ENCODE measurements around the gene EDARADD. TPM values are rescaled to one million over a fixed set of nuclear protein-coding genes. Genes with fewer than 3 reads are reported as not detected.
A peak's percentile ranks its signal among the peaks of the same experiment; 100 is the strongest.

EDARADD gene
- total RNA-seq, 1 donor from 2014 or later = 17.0 TPM

- Mint-ChIP-seq H3K27ac (no peak overlapping the region), H3K9me3 (peaks cover 8% of the 10 kb centered on the region), H3K4me3 (no peak overlapping the region), H3K36me3 (peaks cover 6% of the 10 kb centered on the region), H3K27me3 (ENCODE audit: low read depth) (peaks cover 5% of the 10 kb centered on the region), H3K4me1 (peaks cover 6% of the 10 kb centered on the region)
- TF ChIP-seq, protein P1, sequence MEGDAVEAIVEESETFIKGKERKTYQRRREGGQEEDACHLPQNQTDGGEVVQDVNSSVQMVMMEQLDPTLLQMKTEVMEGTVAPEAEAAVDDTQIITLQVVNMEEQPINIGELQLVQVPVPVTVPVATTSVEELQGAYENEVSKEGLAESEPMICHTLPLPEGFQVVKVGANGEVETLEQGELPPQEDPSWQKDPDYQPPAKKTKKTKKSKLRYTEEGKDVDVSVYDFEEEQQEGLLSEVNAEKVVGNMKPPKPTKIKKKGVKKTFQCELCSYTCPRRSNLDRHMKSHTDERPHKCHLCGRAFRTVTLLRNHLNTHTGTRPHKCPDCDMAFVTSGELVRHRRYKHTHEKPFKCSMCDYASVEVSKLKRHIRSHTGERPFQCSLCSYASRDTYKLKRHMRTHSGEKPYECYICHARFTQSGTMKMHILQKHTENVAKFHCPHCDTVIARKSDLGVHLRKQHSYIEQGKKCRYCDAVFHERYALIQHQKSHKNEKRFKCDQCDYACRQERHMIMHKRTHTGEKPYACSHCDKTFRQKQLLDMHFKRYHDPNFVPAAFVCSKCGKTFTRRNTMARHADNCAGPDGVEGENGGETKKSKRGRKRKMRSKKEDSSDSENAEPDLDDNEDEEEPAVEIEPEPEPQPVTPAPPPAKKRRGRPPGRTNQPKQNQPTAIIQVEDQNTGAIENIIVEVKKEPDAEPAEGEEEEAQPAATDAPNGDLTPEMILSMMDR (IDR thresholded peaks at IDR 0.05; ENCODE audit: unreplicated experiment) = no peak
- DNase-seq (ENCODE audit: low spot score in 2 of 2, unreplicated experiment in 2 of 2) = no peak
These were observed 5.8 kb upstream of the EDARADD start for GRCh38 chr1:236388332-236388731.

DNA sequence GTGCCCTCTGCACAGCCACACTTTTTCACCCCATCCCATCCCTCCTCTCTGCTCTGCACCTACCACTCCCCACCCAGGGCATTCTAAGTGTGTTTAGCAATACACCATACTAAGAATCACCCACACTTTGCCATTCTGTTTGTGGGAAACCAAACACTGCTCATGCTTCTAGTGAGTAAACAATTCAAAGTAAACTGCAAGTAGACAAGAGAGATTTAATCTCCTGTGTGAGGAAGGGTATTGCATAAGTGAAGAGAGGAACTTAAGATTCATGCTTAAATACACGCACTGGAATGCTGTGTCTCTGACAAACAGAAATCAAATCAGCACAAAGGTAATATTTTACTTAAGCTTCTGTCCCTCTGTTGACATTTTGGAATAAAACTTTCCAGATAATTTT lies 4.8 kb upstream of the EDARADD start:
- no peak overlapping the region for H3K27ac Mint-ChIP-seq
- peaks cover 8% of the 10 kb centered on the region for H3K9me3 Mint-ChIP-seq
- peaks cover 12% of the 10 kb centered on the region for H3K4me1 Mint-ChIP-seq
- DNase-seq (ENCODE audit: low spot score in 2 of 2, unreplicated experiment in 2 of 2) = no peak
- TF ChIP-seq, protein P1 (IDR thresholded peaks at IDR 0.05; ENCODE audit: unreplicated experiment) = no peak
- H3K27me3 Mint-ChIP-seq (ENCODE audit: low read depth) = peaks cover 9% of the 10 kb centered on the region
- peaks cover 6% of the 10 kb centered on the region for H3K36me3 Mint-ChIP-seq
- no peak overlapping the region for H3K4me3 Mint-ChIP-seq

DNA sequence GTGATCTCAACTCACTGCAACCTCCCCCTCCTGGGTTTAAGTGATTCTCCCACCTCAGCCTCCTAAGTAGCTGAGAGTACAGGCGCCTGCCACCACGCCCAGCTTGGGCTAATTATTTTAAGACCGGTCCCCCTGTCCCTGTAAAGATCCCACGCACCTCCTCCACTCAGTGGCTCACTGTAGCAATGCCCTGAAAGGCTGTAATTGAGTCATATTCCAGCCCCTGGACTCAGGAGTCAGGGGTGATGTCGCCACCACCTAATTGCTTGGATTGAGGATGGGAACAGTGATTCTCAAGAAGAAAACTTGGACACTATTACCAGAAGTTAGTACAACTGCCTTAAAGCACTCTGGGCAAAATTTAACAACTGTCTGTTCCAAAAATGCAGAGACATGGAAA lies 3.1 kb upstream of the EDARADD start:
- no peak for DNase-seq (ENCODE audit: low spot score in 2 of 2, unreplicated experiment in 2 of 2)

GRCh38 chr1:236392182-236392581 lies 1.9 kb upstream of the EDARADD start:
- Mint-ChIP-seq H3K9me3 (peaks cover 8% of the 10 kb centered on the region), H3K27ac (no peak overlapping the region), H3K36me3 (peaks cover 6% of the 10 kb centered on the region), H3K4me1 (peaks cover 30% of the 10 kb centered on the region), H3K27me3 (ENCODE audit: low read depth) (peaks cover 15% of the 10 kb centered on the region), H3K4me3 (no peak overlapping the region)
- DNase-seq (ENCODE audit: low spot score in 2 of 2, unreplicated experiment in 2 of 2) = no peak
- TF ChIP-seq, protein P1 (IDR thresholded peaks at IDR 0.05; ENCODE audit: unreplicated experiment) = no peak

More for the DNA sequence above, 3.1 kb upstream of the EDARADD start:
- Mint-ChIP-seq H3K9me3 (peaks cover 8% of the 10 kb centered on the region), H3K4me1 (peaks cover 19% of the 10 kb centered on the region), H3K27me3 (ENCODE audit: low read depth) (peaks cover 11% of the 10 kb centered on the region), H3K4me3 (no peak overlapping the region), H3K36me3 (peaks cover 6% of the 10 kb centered on the region), H3K27ac (no peak overlapping the region)
- TF ChIP-seq, protein P1 (IDR thresholded peaks at IDR 0.05; ENCODE audit: unreplicated experiment) = no peak

- TF ChIP-seq, protein P1 (IDR thresholded peaks at IDR 0.05; ENCODE audit: unreplicated experiment) = no peak
- Mint-ChIP-seq H3K9me3 (no peaks in the 10 kb centered on the region), H3K4me1 (peaks cover 30% of the 10 kb centered on the region), H3K27ac (peak overlapping the region; percentile 86), H3K27me3 (ENCODE audit: low read depth) (peaks cover 15% of the 10 kb centered on the region), H3K4me3 (peak overlapping the region; percentile 81), H3K36me3 (peaks cover 4% of the 10 kb centered on the region)
- DNase-seq (ENCODE audit: low spot score in 2 of 2, unreplicated experiment in 2 of 2) = no peak
These were observed 768 bp downstream of the EDARADD start for GRCh38 chr1:236394879-236395229.
